Testis (tissue), 2 donors: ENCODE measurements around the gene MCRIP1.

Source experiments
- POLR2A ChIP-seq: fragments of 450-650 bp; IDR thresholded peaks from one replicate; pipeline ENCODE4 v1.6.1; 2017; ENCODE audit warnings: antibody characterized with exemption, mild to moderate bottlenecking, moderate library complexity
- TF ChIP-seq, protein P1 (sequence below), 3 experiments: fragments of 450-650 bp in 2 of 3; fragments of 200-600 bp in 1 of 3; sonication (generic) in 1 of 3; IDR thresholded peaks; one replicate each; pipeline ENCODE4 v1.5.1; 2016 to 2019; ENCODE audit warnings: antibody characterized with exemption in 3 of 3, mild to moderate bottlenecking in 2 of 3, moderate library complexity in 1 of 3

GRCh38 chr17:81870981-81871386 lies 37.9 kb upstream of the MCRIP1 start, which contains the start of gene ARHGDIA:
- TF ChIP-seq, protein P1, sequence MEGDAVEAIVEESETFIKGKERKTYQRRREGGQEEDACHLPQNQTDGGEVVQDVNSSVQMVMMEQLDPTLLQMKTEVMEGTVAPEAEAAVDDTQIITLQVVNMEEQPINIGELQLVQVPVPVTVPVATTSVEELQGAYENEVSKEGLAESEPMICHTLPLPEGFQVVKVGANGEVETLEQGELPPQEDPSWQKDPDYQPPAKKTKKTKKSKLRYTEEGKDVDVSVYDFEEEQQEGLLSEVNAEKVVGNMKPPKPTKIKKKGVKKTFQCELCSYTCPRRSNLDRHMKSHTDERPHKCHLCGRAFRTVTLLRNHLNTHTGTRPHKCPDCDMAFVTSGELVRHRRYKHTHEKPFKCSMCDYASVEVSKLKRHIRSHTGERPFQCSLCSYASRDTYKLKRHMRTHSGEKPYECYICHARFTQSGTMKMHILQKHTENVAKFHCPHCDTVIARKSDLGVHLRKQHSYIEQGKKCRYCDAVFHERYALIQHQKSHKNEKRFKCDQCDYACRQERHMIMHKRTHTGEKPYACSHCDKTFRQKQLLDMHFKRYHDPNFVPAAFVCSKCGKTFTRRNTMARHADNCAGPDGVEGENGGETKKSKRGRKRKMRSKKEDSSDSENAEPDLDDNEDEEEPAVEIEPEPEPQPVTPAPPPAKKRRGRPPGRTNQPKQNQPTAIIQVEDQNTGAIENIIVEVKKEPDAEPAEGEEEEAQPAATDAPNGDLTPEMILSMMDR (IDR thresholded peaks at IDR 0.05): no peak
- no peak for TF ChIP-seq POLR2A
